Natural killer cell (primary cell): ENCODE measurements around the gene PSAT1. TPM values are rescaled to one million over a fixed set of nuclear protein-coding genes. Genes with fewer than 3 reads are reported as not detected.

Experiments
- ATAC-seq, 3 donors: fragments of 150-1000 bp in 2 of 3; fragments of 200-7000 bp in 1 of 3; cut with Tn5 transposase; 1 replicate in 1 of 3; 2 replicates in 2 of 3; pipeline ENCODE4 v1.10.0; 2021; ENCODE audit warnings: mild to moderate bottlenecking in 2 of 3, moderate library complexity in 2 of 3
- DNase-seq, 2 donors: peaks; one replicate each; pipeline versions ENCODE4 v3.0.0 to v3.0.0-alpha.2; 2013 to 2021; ENCODE audit warnings: mixed read lengths in 1 of 2
- H3K27ac ChIP-seq: one replicate; pipeline ENCODE4 v1.5.1; 2013; ENCODE audit warnings: mild to moderate bottlenecking, low read length
- H3K27me3 ChIP-seq: one replicate; pipeline ENCODE4 v1.6.1; 2013; ENCODE audit warnings: low read length; ENCODE audit not compliant: control insufficient read depth, insufficient read depth
- H3K36me3 ChIP-seq: one replicate; pipeline ENCODE4 v1.6.1; 2013; ENCODE audit warnings: low read length; ENCODE audit not compliant: control insufficient read depth, insufficient read depth
- H3K4me1 ChIP-seq: one replicate; pipeline ENCODE4 v1.6.1; 2013; ENCODE audit warnings: low read length; ENCODE audit not compliant: control insufficient read depth, insufficient read depth
- H3K4me3 ChIP-seq: one replicate; pipeline ENCODE4 v1.5.1; 2013; ENCODE audit warnings: low read length
- H3K9me3 ChIP-seq: one replicate; pipeline ENCODE4 v1.6.1; 2013; ENCODE audit warnings: low read length; ENCODE audit not compliant: control insufficient read depth, insufficient read depth
- H3K27ac Mint-ChIP-seq, 2 donors: one replicate each; pipeline ENCODE4 v1.8.0; 2022; ENCODE audit warnings: mild to moderate bottlenecking in 2 of 2, mixed read lengths in 2 of 2, moderate library complexity in 1 of 2
- H3K27me3 Mint-ChIP-seq, 2 donors: one replicate each; pipeline ENCODE4 v1.8.0; 2022; ENCODE audit warnings: low read depth in 2 of 2, mixed read lengths in 2 of 2
- H3K36me3 Mint-ChIP-seq: one replicate; pipeline ENCODE4 v1.8.0; 2022; ENCODE audit warnings: mixed read lengths
- H3K4me1 Mint-ChIP-seq, 2 donors: one replicate each; pipeline ENCODE4 v1.8.0; 2022; ENCODE audit warnings: mixed read lengths in 2 of 2
- H3K4me3 Mint-ChIP-seq: one replicate; pipeline ENCODE4 v1.8.0; 2022; ENCODE audit warnings: mild to moderate bottlenecking, moderate library complexity, mixed read lengths
- H3K9me3 Mint-ChIP-seq, 2 donors: one replicate each; pipeline ENCODE4 v1.8.0; 2022; ENCODE audit warnings: mixed read lengths in 2 of 2
- WGBS: methylation state at CpG from one replicate; pipeline ENCODE4 v1.1.7; 2013; ENCODE audit warnings: missing lambda C conversion rate; ENCODE audit not compliant: insufficient coverage; 5-methylcytosine and 5-hydroxymethylcytosine counted together
- intact Hi-C: fragments of 100-400 bp; cut with micrococcal nuclease; formaldehyde crosslinking; loops from one replicate; pipeline ENCODE4 v1.14.2; 2022
- total RNA-seq, 4 donors: library from RNA; stranded (reverse); fragments of 120-200 nt in 1 of 4; gene quantifications; one replicate each; pipeline versions ENCODE4 v1.2.3 to v1.2.4, GENCODE V29; 2013 to 2022
- TF ChIP-seq, protein P1 (sequence below): fragments of 200-600 bp; IDR thresholded peaks from one replicate; pipeline ENCODE4 v1.8.0; 2022; ENCODE audit warnings: antibody characterized with exemption

The PSAT1 gene
- total RNA-seq, 3 donors from 2014 or later (not counting 1 experiment from before 2014, with no cell fraction given), result 1.1 to 3.3 (median 2.3) TPM

DNA sequence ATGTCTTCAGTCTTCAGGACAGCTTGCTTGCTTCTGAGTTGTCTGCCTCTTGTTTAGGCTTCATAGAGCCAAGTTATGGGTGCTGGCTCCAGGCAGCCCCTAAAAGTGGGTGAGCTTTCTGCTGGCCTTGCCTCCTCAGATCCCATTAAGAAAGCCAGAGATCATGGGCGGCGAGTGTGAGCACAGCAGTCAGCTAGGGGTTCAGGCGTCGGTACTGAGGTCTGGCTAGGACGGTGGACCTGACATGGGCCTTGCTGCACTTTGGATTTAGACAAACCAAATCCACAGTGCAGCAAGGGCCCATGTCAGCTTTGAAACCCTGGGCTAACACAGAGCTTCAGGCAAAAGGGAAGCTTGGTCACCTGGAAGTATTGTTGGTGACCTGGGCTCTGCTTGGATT lies 17.6 kb downstream of the PSAT1 start:
- Histone ChIP-seq H3K27me3 (no peaks in the 10 kb centered on the region), H3K4me3 (no peak overlapping the region), H3K36me3 (no peaks in the 10 kb centered on the region), H3K4me1 (no peaks in the 10 kb centered on the region), H3K27ac (no peak overlapping the region), H3K9me3 (no peaks in the 10 kb centered on the region)
- Mint-ChIP-seq H3K4me1 (peaks cover 3 to 6% of the 10 kb centered on the region in 2 donors), H3K36me3 (peaks cover 17% of the 10 kb centered on the region), H3K27me3 (no peaks in the 10 kb centered on the region), H3K4me3 (no peak overlapping the region), H3K27ac (no peak overlapping the region), H3K9me3 (no peaks in the 10 kb centered on the region)
- no peak for DNase-seq
- 97% methylated on average over 5 of the region's 5 CpGs for WGBS
- intact Hi-C loops, result no loop called here
- ATAC-seq, result no peak
- TF ChIP-seq, protein P1, sequence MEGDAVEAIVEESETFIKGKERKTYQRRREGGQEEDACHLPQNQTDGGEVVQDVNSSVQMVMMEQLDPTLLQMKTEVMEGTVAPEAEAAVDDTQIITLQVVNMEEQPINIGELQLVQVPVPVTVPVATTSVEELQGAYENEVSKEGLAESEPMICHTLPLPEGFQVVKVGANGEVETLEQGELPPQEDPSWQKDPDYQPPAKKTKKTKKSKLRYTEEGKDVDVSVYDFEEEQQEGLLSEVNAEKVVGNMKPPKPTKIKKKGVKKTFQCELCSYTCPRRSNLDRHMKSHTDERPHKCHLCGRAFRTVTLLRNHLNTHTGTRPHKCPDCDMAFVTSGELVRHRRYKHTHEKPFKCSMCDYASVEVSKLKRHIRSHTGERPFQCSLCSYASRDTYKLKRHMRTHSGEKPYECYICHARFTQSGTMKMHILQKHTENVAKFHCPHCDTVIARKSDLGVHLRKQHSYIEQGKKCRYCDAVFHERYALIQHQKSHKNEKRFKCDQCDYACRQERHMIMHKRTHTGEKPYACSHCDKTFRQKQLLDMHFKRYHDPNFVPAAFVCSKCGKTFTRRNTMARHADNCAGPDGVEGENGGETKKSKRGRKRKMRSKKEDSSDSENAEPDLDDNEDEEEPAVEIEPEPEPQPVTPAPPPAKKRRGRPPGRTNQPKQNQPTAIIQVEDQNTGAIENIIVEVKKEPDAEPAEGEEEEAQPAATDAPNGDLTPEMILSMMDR, result no peak

DNA sequence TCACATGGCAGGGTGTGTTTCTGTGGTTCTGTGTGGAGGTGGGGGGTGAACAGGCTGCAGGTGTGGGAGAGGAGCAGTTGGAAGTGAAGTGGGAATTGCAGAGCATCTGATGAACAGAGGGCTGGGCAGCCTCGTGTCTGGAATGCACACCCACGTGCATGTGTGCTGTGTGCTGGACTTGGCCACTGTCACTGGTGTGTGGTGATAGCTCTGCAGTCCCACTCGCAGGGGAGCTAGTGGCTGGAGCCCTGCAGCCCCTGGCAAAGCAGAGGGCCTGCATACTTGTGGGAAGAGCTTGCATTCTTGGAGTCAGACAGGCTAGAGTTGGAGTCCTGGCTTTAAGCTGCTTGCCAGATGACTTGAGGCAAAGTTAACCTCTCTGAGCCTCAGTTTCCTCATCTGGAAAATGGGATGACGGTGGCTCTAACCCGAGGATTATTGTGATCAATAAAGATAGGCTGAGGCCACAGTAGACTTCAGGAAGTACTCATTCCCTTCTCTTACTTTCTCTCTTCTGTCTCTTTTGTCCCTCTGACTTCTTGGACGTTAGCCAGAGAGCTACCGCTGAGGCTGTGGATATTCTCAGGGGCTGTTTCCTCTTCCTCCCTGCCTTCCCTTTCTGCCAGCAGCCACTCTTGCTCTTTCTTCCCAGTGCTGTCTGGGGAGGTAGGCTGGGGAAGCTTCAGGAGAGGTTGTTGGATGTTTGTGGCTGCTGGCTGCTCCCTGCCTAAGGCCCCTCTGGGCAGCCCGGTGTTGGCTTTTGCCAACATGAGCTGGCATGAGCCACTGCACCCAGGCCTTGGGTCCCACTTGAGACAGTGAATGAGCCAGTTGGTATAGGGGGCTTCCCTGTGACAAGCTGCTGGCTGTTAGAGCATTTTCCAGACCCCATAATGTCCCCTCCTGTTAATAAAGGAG lies 18.3 kb downstream of the PSAT1 start:
- no peak overlapping the region for H3K27ac Mint-ChIP-seq
- no peak for ATAC-seq

DNA sequence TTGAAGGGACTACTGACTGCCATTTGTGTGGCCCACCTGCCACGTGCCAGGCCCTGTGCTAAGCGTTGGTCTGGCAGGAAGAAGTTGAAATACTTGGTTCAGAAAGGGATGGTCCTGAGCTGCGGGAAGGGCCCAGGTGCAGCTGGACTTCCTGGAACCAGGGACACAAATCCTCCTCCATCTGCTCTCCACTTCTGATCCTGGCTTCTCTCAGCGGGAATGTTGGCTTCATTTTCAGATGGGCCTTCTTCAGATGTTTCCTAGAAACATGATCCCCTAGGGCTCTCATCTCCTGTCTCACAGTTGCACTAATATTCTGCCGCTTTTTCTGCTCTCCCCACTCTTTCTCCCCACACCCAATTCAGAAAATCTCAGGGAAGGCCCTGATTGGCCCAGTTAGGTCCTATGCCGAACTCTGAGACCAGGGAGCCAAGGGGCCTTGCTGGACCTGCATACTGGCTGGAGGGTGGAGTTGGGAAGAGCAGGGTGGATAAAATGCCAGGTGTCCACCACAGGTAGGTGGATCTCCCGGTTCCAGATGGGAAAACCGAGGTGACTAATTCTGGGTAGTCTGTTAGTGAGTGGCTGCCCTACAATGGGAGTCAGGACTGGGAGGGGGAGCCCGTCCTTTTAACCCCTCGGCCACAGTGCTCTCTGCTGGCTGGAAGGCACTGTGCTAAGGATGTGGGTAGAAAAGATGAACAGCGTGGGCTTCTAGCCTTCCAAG lies 19.4 kb downstream of the PSAT1 start:
- DNase-seq (no peak), ATAC-seq (no peak)
- intact Hi-C loops, result no loop called here
- 91% methylated on average over 11 of the region's 11 CpGs for WGBS
- Histone ChIP-seq H3K36me3 (no peaks in the 10 kb centered on the region), H3K4me3 (no peak overlapping the region), H3K4me1 (no peaks in the 10 kb centered on the region), H3K9me3 (no peaks in the 10 kb centered on the region), H3K27me3 (no peaks in the 10 kb centered on the region), H3K27ac (no peak overlapping the region)
- TF ChIP-seq, protein P1, result no peak
- Mint-ChIP-seq H3K36me3 (peaks cover 9% of the 10 kb centered on the region), H3K27me3 (no peaks in the 10 kb centered on the region), H3K4me3 (no peak overlapping the region), H3K9me3 (peaks cover 0 to 3% of the 10 kb centered on the region in 2 donors), H3K27ac (no peak overlapping the region), H3K4me1 (no peaks in the 10 kb centered on the region)

More for the DNA sequence above, 18.3 kb downstream of the PSAT1 start:
- no peaks in the 10 kb centered on the region for H3K9me3 ChIP-seq
- TF ChIP-seq, protein P1, result no peak
- intact Hi-C loops, result no loop called here
- H3K4me1 ChIP-seq, result no peaks in the 10 kb centered on the region
- H3K27me3 Mint-ChIP-seq, result no peaks in the 10 kb centered on the region
- 71% methylated on average over 8 of the region's 8 CpGs for WGBS
- H3K27me3 ChIP-seq, result no peaks in the 10 kb centered on the region
- H3K27ac ChIP-seq, result no peak overlapping the region
- H3K9me3 Mint-ChIP-seq, result peaks cover 0 to 3% of the 10 kb centered on the region in 2 donors
- H3K4me3 ChIP-seq, result no peak overlapping the region
- no peak for DNase-seq
- peaks cover under 1 to 2% of the 10 kb centered on the region in 2 donors for H3K4me1 Mint-ChIP-seq
- H3K4me3 Mint-ChIP-seq, result no peak overlapping the region
- no peaks in the 10 kb centered on the region for H3K36me3 ChIP-seq
- peaks cover 10% of the 10 kb centered on the region for H3K36me3 Mint-ChIP-seq
